HG03571 (cell line): ENCODE measurements around the gene TAF11L3.
"Not testable (repeated sequence)": the region's sequence is repeated elsewhere in the genome, so short reads cannot be mapped to it uniquely, and the experiment has no call there.

Experiments used
- ATAC-seq: cut with Tn5 transposase; IDR thresholded peaks from one replicate; pipeline ENCODE4 v1.9.1; 2021; ENCODE audit not compliant: unreplicated experiment

The TAF11L3 gene

GRCh38 chr5:17518067-17518466 lies at the start of gene TAF11L3:
Gene TAF11L3, plus strand, starts transcription at chr5:17518367.
- not testable (repeated sequence) for ATAC-seq

- no peak for ATAC-seq
These were observed 48.1 kb upstream of the TAF11L3 start for GRCh38 chr5:17470064-17470463.

- ATAC-seq, result not testable (repeated sequence)
These were observed 43.1 kb upstream of the TAF11L3 start for GRCh38 chr5:17475064-17475463.

GRCh38 chr5:17477043-17477442 lies 41.1 kb upstream of the TAF11L3 start:
- ATAC-seq, result no peak

GRCh38 chr5:17477573-17478265 lies 40.4 kb upstream of the TAF11L3 start:
- no peak for ATAC-seq

GRCh38 chr5:17481378-17481777 lies 36.8 kb upstream of the TAF11L3 start:
- no peak for ATAC-seq

- ATAC-seq, result no peak
These were observed 35.4 kb upstream of the TAF11L3 start for GRCh38 chr5:17482790-17483189.

- not testable (repeated sequence) for ATAC-seq
These were observed 31.5 kb upstream of the TAF11L3 start for GRCh38 chr5:17486464-17487173.

GRCh38 chr5:17487174-17487512 lies 31.0 kb upstream of the TAF11L3 start:
- ATAC-seq, result no peak

GRCh38 chr5:17491257-17491656 lies 26.9 kb upstream of the TAF11L3 start:
- ATAC-seq, result not testable (repeated sequence)

GRCh38 chr5:17492770-17493169 lies 25.4 kb upstream of the TAF11L3 start:
- no peak for ATAC-seq

- ATAC-seq, result no peak
These were observed 20.7 kb upstream of the TAF11L3 start for GRCh38 chr5:17497446-17497845.

GRCh38 chr5:17497931-17498330 lies 20.2 kb upstream of the TAF11L3 start, which contains the start of gene TAF11L2:
Gene TAF11L2, plus strand, starts transcription at chr5:17498231.
- ATAC-seq, result not testable (repeated sequence)

GRCh38 chr5:17511775-17512325 lies 6.3 kb upstream of the TAF11L3 start:
- ATAC-seq, result no peak

GRCh38 chr5:17517526-17517925 lies 641 bp upstream of the TAF11L3 start:
- ATAC-seq, result not testable (repeated sequence)

GRCh38 chr5:17519508-17519907 lies 1.3 kb downstream of the TAF11L3 start:
- not testable (repeated sequence) for ATAC-seq

- not testable (repeated sequence) for ATAC-seq
These were observed 3.3 kb downstream of the TAF11L3 start, which contains the start of gene TAF11L4 for GRCh38 chr5:17521501-17521900. Gene TAF11L4, plus strand, starts transcription at chr5:17521801.

- ATAC-seq, result not testable (repeated sequence)
These were observed 6.8 kb downstream of the TAF11L3 start, which contains the start of gene TAF11L5 for GRCh38 chr5:17524935-17525334. Gene TAF11L5, plus strand, starts transcription at chr5:17525235.

GRCh38 chr5:17526504-17526903 lies 8.3 kb downstream of the TAF11L3 start:
- ATAC-seq, result not testable (repeated sequence)

GRCh38 chr5:17528369-17528768 lies 10.2 kb downstream of the TAF11L3 start, which contains the start of gene TAF11L6:
Gene TAF11L6, plus strand, starts transcription at chr5:17528669.
- ATAC-seq, result not testable (repeated sequence)
